GM12873 (cell line): ENCODE results near the gene CDHR5.

Source experiments
- TF ChIP-seq, protein P1 (sequence below): IDR thresholded peaks from 2 replicates; pipeline ENCODE4 v1.5.1; 2012; ENCODE audit warnings: low read depth, mild to moderate bottlenecking, moderate library complexity, low read length, control low read depth; ENCODE audit not compliant: insufficient read depth; ENCODE audit errors: missing control alignments

CDHR5 gene, protein sequence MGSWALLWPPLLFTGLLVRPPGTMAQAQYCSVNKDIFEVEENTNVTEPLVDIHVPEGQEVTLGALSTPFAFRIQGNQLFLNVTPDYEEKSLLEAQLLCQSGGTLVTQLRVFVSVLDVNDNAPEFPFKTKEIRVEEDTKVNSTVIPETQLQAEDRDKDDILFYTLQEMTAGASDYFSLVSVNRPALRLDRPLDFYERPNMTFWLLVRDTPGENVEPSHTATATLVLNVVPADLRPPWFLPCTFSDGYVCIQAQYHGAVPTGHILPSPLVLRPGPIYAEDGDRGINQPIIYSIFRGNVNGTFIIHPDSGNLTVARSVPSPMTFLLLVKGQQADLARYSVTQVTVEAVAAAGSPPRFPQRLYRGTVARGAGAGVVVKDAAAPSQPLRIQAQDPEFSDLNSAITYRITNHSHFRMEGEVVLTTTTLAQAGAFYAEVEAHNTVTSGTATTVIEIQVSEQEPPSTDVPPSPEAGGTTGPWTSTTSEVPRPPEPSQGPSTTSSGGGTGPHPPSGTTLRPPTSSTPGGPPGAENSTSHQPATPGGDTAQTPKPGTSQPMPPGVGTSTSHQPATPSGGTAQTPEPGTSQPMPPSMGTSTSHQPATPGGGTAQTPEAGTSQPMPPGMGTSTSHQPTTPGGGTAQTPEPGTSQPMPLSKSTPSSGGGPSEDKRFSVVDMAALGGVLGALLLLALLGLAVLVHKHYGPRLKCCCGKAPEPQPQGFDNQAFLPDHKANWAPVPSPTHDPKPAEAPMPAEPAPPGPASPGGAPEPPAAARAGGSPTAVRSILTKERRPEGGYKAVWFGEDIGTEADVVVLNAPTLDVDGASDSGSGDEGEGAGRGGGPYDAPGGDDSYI

DNA sequence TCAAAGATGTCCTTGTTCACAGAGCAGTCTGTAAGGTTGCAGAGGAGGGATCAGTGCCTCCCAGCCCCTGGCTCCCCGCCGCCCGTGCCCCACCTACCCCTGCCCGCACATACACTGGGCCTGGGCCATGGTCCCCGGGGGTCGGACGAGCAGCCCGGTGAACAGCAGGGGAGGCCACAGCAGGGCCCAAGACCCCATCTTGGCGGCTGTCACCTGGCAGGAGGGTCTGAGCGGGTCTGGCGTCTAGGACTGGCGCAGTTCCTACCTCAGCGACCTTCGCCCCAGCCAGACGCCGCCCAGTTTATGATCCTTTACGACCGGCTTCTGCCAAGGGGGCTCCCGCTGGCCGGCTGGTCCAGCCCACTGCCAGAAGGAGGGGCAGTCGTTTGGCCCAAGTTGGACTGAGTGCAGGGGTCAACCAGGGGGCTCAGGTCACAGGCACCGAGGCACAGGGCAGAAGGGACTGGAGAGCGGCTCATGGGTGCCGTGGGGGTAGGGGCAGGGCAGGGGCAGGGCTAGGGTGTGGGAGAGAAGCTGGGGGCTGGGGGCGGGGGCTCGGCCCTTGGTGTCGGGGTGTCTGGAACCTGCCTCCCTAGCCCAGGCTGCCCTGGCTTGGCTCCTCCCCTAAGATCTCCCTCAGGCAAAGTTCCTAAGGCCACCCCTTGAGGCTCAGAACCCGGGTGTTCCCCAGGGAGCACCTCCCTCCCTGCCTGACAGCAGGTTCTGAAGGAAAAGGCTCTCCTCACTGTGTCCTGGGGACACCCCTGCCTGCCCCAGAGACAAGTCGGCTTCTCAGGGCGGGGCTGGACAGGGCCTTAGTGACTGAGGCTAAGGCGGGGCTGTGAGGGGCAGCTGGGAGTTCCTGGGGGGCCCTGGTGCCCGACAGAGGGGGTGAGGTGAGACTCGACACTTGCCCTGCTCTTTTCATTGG lies at the start of gene CDHR5:
CDHR5 (minus strand) TSS at position 251 of the 931 bp plus-strand sequence; CDS start at position 198, 53 bp downstream.
- TF ChIP-seq, protein P1, sequence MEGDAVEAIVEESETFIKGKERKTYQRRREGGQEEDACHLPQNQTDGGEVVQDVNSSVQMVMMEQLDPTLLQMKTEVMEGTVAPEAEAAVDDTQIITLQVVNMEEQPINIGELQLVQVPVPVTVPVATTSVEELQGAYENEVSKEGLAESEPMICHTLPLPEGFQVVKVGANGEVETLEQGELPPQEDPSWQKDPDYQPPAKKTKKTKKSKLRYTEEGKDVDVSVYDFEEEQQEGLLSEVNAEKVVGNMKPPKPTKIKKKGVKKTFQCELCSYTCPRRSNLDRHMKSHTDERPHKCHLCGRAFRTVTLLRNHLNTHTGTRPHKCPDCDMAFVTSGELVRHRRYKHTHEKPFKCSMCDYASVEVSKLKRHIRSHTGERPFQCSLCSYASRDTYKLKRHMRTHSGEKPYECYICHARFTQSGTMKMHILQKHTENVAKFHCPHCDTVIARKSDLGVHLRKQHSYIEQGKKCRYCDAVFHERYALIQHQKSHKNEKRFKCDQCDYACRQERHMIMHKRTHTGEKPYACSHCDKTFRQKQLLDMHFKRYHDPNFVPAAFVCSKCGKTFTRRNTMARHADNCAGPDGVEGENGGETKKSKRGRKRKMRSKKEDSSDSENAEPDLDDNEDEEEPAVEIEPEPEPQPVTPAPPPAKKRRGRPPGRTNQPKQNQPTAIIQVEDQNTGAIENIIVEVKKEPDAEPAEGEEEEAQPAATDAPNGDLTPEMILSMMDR, result no peak

DNA sequence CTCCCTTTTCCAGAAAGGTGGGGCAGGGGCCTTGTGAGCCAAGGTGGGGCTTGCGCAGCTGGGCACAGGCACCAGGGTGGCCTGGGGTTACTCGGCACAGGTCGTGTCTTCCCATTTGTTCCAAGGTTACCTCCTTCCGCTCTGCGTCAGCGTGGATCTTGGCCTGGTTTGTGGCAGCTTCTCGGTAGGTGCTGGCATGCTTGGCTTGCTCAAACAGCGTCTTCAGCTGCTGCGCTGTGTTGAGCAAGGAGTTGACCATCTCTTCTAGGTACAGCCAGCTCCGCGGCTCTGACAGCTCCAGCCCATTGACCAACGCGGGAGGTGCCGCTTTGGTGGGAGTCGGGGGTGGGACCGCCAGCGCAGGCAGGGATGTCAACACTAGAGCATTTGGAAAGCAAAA lies 49.7 kb upstream of the CDHR5 start:
- TF ChIP-seq, protein P1, result no peak

DNA sequence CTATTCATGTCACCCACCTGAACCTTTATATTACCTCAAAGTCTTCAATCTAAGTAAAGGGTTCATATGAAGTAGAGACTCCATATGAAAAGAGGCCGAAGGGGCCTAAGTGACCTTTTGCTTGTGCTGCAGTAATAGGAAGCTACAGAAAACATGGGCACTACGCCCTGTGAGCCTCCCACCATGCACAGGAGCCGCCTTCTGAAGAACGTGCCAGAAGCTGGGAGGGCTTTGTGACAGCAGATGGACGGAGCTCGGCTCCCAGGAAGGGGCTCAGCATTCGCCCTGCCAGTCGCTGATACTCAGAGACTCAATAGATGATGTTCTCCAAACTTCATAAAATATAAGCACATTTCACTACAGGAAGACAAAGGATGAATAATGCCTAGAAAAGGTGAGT lies 49.1 kb upstream of the CDHR5 start:
- TF ChIP-seq, protein P1, result no peak

DNA sequence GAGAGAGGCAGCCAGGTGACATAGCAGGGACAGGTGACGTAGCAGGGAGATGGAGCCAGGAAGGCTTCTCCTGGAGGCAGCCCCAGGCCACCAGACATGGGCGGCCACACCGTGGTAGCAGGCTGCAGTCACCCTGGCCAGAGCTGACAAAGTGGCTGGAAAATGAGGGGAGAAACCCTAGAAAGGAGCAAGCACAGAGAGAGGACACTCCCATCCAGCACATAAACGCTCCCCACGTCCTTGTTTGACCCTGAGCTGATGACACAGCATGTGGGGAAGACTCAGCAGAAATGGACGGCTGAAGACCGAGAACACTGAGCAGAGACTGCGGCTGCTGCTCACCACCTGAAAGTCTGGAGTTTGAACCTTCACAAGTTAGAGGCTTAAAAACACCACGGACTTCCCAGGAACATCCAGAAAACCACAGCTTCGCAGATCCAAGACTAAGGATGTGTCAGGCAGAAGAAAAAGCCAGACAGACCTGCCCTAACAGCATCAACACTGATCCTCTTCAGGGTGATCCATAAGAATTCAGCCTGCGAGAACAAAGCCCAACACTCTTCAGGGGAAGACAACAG lies 41.0 kb upstream of the CDHR5 start:
- TF ChIP-seq, protein P1, result no peak

DNA sequence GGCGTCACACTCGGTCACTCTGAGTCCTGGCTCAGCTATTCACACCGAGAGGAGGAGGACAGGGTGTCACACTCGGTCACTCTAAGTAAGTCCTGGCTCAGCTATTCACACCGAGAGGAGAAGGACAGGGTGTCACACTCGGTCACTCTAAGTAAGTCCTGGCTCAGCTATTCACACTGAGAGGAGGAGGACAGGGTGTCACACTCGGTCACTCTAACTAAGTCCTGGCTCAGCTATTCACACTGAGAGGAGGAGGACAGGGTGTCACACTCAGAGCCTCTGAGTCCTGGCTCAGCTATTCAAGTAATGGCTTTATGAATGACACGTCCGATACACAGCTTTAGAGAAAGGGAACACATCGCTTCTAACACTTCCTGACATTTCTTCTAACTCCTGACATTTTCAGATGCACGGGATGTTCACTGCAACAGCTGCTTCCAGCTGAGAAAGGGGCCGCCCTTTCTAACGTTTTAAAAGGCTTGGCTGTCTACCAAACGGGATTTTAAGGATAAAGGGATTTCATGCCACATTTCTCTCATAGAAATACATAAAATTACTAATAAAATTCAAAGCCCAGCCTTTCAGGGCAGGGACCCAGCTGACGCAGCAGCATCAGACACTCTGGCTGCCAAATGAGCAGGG lies 40.4 kb upstream of the CDHR5 start:
- TF ChIP-seq, protein P1, result no peak

DNA sequence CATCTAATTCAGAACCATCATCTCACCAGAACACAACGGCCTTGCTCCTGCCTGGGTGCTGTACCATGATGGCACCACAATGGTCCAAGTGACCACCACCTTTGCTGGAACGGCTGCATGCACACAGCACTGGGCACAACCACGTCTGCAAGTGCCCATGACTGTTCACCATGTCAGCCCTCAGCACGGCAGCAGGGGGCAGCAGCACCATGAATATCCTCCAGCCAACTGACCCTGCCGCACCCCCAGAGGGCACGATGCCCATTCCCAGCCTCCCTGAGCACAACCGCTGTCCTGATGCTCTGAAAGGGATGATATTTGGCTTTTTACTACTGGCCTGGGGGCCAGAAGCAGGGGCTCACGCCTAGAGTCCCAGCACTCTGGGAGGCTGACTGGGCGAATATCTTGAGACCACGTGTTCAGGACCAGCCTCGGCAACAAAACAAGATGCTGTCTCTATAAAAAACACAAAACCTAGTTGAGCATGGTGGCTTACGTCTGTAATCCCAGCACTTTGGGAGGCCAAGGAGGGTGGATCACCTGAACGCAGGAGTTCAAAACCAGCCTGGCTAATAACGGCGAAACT lies 38.0 kb upstream of the CDHR5 start:
- TF ChIP-seq, protein P1, result peak; percentile 94
